Measurements from ENCODE around the gene NR1D2. TPM values are rescaled to one million over a fixed set of nuclear protein-coding genes. Genes with fewer than 3 reads are reported as not detected.
A peak's percentile ranks its signal among the peaks of the same experiment; 100 is the strongest.

NR1D2 gene
- total RNA-seq, 1 donor from 2014 or later = 35.5 TPM

DNA sequence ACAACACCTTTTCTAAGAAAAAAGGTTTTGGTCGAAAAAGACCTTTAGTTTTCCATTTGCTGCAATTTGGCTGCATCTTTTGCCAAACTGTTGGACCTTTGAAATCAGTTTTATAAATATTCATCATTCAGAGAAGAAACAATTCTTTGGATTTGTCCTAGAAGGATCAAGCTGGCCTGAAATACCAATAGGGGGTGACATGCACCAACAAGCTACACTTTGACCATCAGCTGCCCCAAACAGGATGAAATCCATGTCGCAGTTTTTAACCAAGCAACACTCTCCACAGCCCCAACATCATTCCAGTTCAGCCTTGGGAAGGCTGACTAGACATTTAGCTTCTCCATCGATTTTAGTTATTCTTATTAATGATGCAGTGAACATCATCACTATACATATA is 18.4 kb upstream of the NR1D2 start:
- no peak overlapping the region for H3K4me3 ChIP-seq (ENCODE audit: low read length in 3 of 3)

DNA sequence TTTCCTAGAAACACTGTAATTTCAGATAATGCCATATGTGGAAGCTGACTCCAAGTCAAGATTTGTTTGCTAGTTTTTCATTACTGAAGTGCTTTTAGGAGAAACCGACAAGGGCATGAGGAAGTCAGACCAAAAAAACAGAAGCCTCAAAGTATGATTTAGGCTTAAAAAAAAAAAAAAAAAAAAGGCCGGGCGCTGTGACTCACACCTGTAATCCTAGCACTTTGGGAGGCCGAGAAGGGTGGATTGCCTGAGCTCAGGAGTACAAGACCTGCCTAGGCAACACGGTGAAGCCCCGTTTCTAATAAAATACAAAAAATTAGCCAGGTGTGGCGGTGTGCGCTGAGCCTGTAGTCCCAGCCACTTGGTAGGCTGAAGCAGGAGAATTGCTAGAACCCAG is 16.6 kb upstream of the NR1D2 start:
- Histone ChIP-seq H3K27ac (ENCODE audit: low read depth, low read length) (no peak overlapping the region), H3K9me3 (ENCODE audit: control insufficient read depth in 3 of 3, low read length in 3 of 3) (no peaks in the 10 kb centered on the region), H3K36me3 (ENCODE audit: control insufficient read depth in 3 of 3, insufficient read depth in 3 of 3, low read length in 3 of 3) (no peaks in the 10 kb centered on the region), H3K4me1 (ENCODE audit: control insufficient read depth in 3 of 3, insufficient read depth in 3 of 3, low read length in 3 of 3) (no peaks in the 10 kb centered on the region), H3K9ac (ENCODE audit: low read depth in 1 of 3, low read length in 3 of 3) (no peak overlapping the region), H3K4me3 (ENCODE audit: low read length in 3 of 3) (no peak overlapping the region), H3K27me3 (ENCODE audit: control insufficient read depth in 3 of 3, insufficient read depth in 3 of 3, low read length in 3 of 3) (no peaks in the 10 kb centered on the region)

More for the DNA sequence above, 18.4 kb upstream of the NR1D2 start:
- no peak overlapping the region for H3K27ac ChIP-seq (ENCODE audit: low read depth, low read length)
- H3K9ac ChIP-seq (ENCODE audit: low read depth in 1 of 3, low read length in 3 of 3) = no peak overlapping the region
- H3K9me3 ChIP-seq (ENCODE audit: control insufficient read depth in 3 of 3, low read length in 3 of 3) = no peaks in the 10 kb centered on the region
- no peaks in the 10 kb centered on the region for H3K27me3 ChIP-seq (ENCODE audit: control insufficient read depth in 3 of 3, insufficient read depth in 3 of 3, low read length in 3 of 3)
- no peaks in the 10 kb centered on the region for H3K4me1 ChIP-seq (ENCODE audit: control insufficient read depth in 3 of 3, insufficient read depth in 3 of 3, low read length in 3 of 3)
- no peaks in the 10 kb centered on the region for H3K36me3 ChIP-seq (ENCODE audit: control insufficient read depth in 3 of 3, insufficient read depth in 3 of 3, low read length in 3 of 3)

DNA sequence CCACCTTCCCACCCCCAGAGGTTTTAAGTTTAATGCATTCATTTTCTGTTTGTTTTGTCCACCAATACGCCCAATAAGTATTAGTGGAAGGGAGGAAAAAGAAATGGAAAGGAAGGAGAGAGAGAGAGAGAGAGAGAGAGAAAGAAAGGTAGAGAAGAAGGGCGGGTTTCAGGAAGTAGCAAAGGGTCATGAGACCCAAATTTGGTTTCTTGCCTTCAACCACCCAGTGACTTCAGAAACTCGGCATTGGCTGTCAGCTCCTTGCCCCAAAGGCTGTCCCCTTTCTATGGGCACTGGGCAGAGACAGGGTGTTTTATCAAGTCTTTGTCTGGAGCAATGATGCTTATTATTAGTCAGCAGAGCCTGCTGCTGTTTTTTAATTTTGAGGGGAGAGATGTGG is 13.5 kb upstream of the NR1D2 start:
- no peaks in the 10 kb centered on the region for H3K4me1 ChIP-seq (ENCODE audit: control insufficient read depth in 3 of 3, insufficient read depth in 3 of 3, low read length in 3 of 3)
- H3K36me3 ChIP-seq (ENCODE audit: control insufficient read depth in 3 of 3, insufficient read depth in 3 of 3, low read length in 3 of 3) = no peaks in the 10 kb centered on the region
- no peaks in the 10 kb centered on the region for H3K9me3 ChIP-seq (ENCODE audit: control insufficient read depth in 3 of 3, low read length in 3 of 3)
- no peak overlapping the region for H3K27ac ChIP-seq (ENCODE audit: low read depth, low read length)
- no peaks in the 10 kb centered on the region for H3K27me3 ChIP-seq (ENCODE audit: control insufficient read depth in 3 of 3, insufficient read depth in 3 of 3, low read length in 3 of 3)
- H3K4me3 ChIP-seq (ENCODE audit: low read length in 3 of 3) = no peak overlapping the region
- H3K9ac ChIP-seq (ENCODE audit: low read depth in 1 of 3, low read length in 3 of 3) = no peak overlapping the region

DNA sequence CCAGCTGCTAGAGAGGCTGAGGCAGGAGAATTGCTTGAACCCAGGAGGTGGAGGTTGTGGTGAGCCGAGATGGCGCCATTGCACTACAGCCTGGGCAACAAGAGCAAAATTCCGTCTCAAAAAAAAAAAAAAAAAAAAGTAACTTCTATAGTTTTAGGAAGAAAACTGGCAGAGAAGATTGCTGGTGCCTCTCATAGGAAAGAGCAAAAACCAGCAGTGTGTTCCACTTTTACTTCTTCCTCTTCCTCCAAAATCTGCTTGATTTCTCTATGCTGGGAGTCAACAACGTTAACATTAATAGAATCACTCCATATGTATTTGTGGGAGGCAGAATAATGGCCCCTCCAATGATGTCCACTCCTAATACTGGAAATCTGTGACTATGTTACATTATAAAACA is 12.5 kb upstream of the NR1D2 start:
- H3K9ac ChIP-seq (ENCODE audit: low read depth in 1 of 3, low read length in 3 of 3) = no peak overlapping the region
- H3K36me3 ChIP-seq (ENCODE audit: control insufficient read depth in 3 of 3, insufficient read depth in 3 of 3, low read length in 3 of 3) = no peaks in the 10 kb centered on the region
- no peak overlapping the region for H3K27ac ChIP-seq (ENCODE audit: low read depth, low read length)
- no peak overlapping the region for H3K4me3 ChIP-seq (ENCODE audit: low read length in 3 of 3)
- no peaks in the 10 kb centered on the region for H3K27me3 ChIP-seq (ENCODE audit: control insufficient read depth in 3 of 3, insufficient read depth in 3 of 3, low read length in 3 of 3)
- no peaks in the 10 kb centered on the region for H3K9me3 ChIP-seq (ENCODE audit: control insufficient read depth in 3 of 3, low read length in 3 of 3)
- H3K4me1 ChIP-seq (ENCODE audit: control insufficient read depth in 3 of 3, insufficient read depth in 3 of 3, low read length in 3 of 3) = no peaks in the 10 kb centered on the region

DNA sequence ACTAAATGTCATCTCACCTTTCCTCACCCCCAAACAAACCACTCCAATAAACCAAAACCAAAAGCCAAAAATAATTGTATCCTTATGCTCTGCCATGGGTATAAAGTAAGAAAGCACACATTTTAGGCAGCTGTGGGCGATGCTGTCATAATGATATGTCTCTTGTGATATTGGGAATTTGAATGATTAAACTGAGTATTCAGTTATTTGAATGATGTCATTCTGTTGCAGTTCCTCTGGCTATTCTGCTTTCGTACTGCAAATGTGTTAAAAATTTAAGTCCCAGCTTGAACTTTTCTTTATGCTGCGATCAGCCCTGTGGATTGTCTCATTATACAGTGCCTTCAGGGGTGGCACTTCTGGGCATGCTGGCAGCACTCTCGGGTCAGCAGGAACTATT is 10.8 kb upstream of the NR1D2 start:
- no peak overlapping the region for H3K9ac ChIP-seq (ENCODE audit: low read depth in 1 of 3, low read length in 3 of 3)
- no peak overlapping the region for H3K4me3 ChIP-seq (ENCODE audit: low read length in 3 of 3)
- H3K9me3 ChIP-seq (ENCODE audit: control insufficient read depth in 3 of 3, low read length in 3 of 3) = peaks cover 0 to 2% (median 0%) of the 10 kb centered on the region in 3 donors
- no peaks in the 10 kb centered on the region for H3K4me1 ChIP-seq (ENCODE audit: control insufficient read depth in 3 of 3, insufficient read depth in 3 of 3, low read length in 3 of 3)
- no peaks in the 10 kb centered on the region for H3K36me3 ChIP-seq (ENCODE audit: control insufficient read depth in 3 of 3, insufficient read depth in 3 of 3, low read length in 3 of 3)
- no peak overlapping the region for H3K27ac ChIP-seq (ENCODE audit: low read depth, low read length)
- no peaks in the 10 kb centered on the region for H3K27me3 ChIP-seq (ENCODE audit: control insufficient read depth in 3 of 3, insufficient read depth in 3 of 3, low read length in 3 of 3)

DNA sequence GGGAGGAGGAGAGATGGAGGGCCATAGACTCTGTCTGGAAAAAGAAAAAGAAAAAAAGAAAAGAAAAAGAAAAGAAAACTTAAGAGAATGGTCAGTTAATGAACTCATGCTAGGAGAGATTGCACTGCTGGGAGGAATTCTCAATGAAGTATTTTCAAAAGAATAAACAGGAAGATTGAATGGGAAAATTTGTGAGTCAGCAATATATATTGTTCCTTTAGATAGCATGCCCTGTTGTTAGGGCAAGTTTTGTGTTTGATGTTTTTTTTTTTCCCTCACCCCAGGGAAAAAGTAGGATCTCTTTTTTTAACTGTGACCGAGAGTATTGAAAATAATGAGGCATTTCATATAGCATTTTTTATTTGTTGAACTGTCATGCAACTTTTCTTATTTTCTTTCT is 7.8 kb upstream of the NR1D2 start:
- H3K9ac ChIP-seq (ENCODE audit: low read depth in 1 of 3, low read length in 3 of 3) = no peak overlapping the region
- no peak overlapping the region for H3K27ac ChIP-seq (ENCODE audit: low read depth, low read length)

DNA sequence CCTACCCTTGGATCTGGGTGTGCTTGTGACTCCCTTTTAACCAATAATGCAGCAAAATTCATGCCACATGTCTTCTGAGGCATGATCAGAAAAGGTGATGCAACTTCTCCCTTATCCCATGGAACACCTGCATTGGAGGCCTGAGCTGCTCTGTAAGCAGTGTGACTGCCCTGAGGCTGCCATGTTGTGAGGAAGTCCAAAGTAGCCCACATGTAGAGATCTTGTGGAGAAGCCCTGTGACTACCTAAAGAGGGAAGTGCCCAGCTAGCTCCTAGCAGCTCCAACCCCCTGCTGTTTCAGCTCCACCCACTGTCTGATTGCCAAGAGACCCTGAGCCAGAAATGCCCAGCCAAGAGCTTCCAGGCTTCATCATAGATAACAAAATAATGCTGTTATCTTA is 6.4 kb upstream of the NR1D2 start:
- peaks cover 0 to 3% (median 0%) of the 10 kb centered on the region in 3 donors for H3K4me1 ChIP-seq (ENCODE audit: control insufficient read depth in 3 of 3, insufficient read depth in 3 of 3, low read length in 3 of 3)
- peaks cover 0 to 2% (median 0%) of the 10 kb centered on the region in 3 donors for H3K9me3 ChIP-seq (ENCODE audit: control insufficient read depth in 3 of 3, low read length in 3 of 3)
- H3K27me3 ChIP-seq (ENCODE audit: control insufficient read depth in 3 of 3, insufficient read depth in 3 of 3, low read length in 3 of 3) = no peaks in the 10 kb centered on the region
- H3K9ac ChIP-seq (ENCODE audit: low read depth in 1 of 3, low read length in 3 of 3) = no peak overlapping the region
- no peak overlapping the region for H3K4me3 ChIP-seq (ENCODE audit: low read length in 3 of 3)
- no peaks in the 10 kb centered on the region for H3K36me3 ChIP-seq (ENCODE audit: control insufficient read depth in 3 of 3, insufficient read depth in 3 of 3, low read length in 3 of 3)
- H3K27ac ChIP-seq (ENCODE audit: low read depth, low read length) = no peak overlapping the region

More for the DNA sequence above, 7.8 kb upstream of the NR1D2 start:
- Histone ChIP-seq H3K9me3 (ENCODE audit: control insufficient read depth in 3 of 3, low read length in 3 of 3) (peaks cover 0 to 2% (median 0%) of the 10 kb centered on the region in 3 donors), H3K36me3 (ENCODE audit: control insufficient read depth in 3 of 3, insufficient read depth in 3 of 3, low read length in 3 of 3) (no peaks in the 10 kb centered on the region), H3K4me1 (ENCODE audit: control insufficient read depth in 3 of 3, insufficient read depth in 3 of 3, low read length in 3 of 3) (no peaks in the 10 kb centered on the region), H3K4me3 (ENCODE audit: low read length in 3 of 3) (no peak overlapping the region), H3K27me3 (ENCODE audit: control insufficient read depth in 3 of 3, insufficient read depth in 3 of 3, low read length in 3 of 3) (no peaks in the 10 kb centered on the region)

DNA sequence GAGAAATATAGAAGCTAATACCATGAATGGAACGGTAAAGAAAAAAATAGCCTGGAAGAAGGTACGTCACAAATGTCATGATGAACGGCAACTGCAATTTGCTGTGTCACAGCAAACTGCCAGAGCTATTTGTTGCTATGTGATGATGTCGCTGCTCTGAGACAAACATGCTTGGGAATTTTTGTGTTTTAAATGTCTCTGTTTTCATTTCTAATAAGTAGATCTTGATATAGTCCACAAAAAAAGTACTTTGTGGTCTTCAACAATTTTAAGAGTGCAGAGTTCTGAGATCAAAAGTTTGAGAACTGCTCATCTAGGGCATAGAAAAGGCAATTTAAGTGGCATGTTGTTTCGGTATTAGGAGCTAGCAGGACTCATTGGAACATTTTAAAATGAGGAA is 4.3 kb upstream of the NR1D2 start:
- Histone ChIP-seq H3K27ac (ENCODE audit: low read depth, low read length) (peak overlapping the region; percentile 49), H3K27me3 (ENCODE audit: control insufficient read depth in 3 of 3, insufficient read depth in 3 of 3, low read length in 3 of 3) (no peaks in the 10 kb centered on the region), H3K4me3 (ENCODE audit: low read length in 3 of 3) (no peak overlapping the region), H3K4me1 (ENCODE audit: control insufficient read depth in 3 of 3, insufficient read depth in 3 of 3, low read length in 3 of 3) (peaks cover 5 to 10% (median 6%) of the 10 kb centered on the region in 3 donors), H3K9me3 (ENCODE audit: control insufficient read depth in 3 of 3, low read length in 3 of 3) (peaks cover 0 to 2% (median 0%) of the 10 kb centered on the region in 3 donors), H3K36me3 (ENCODE audit: control insufficient read depth in 3 of 3, insufficient read depth in 3 of 3, low read length in 3 of 3) (no peaks in the 10 kb centered on the region), H3K9ac (ENCODE audit: low read depth in 1 of 3, low read length in 3 of 3) (no peak overlapping the region)

DNA sequence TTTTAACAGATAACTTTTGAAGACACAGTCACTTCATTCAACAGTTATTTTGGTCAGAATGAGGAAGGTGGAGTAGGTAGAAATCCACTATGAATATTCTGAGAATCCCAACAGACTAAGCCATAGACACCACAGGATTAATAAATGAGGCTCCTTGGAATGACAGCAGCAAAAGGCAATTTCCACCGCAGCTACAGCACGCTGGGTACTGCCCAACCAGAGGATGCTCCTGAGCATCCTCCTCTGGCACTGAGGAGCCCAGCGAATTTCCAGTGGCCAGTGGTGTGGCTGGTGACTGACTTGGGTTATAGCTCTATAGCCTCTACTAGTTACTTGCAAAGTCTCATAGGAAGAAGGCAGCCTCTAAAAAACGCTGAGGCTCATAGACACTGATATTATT is 3.6 kb upstream of the NR1D2 start:
- Histone ChIP-seq H3K4me1 (ENCODE audit: control insufficient read depth in 3 of 3, insufficient read depth in 3 of 3, low read length in 3 of 3) (peaks cover 8 to 15% (median 10%) of the 10 kb centered on the region in 3 donors), H3K27ac (ENCODE audit: low read depth, low read length) (peak overlapping the region; percentile 49), H3K9ac (ENCODE audit: low read depth in 1 of 3, low read length in 3 of 3) (no peak overlapping the region), H3K9me3 (ENCODE audit: control insufficient read depth in 3 of 3, low read length in 3 of 3) (peaks cover 0 to 2% (median 0%) of the 10 kb centered on the region in 3 donors), H3K36me3 (ENCODE audit: control insufficient read depth in 3 of 3, insufficient read depth in 3 of 3, low read length in 3 of 3) (peaks cover 0 to 4% (median 2%) of the 10 kb centered on the region in 3 donors), H3K4me3 (ENCODE audit: low read length in 3 of 3) (no peak overlapping the region), H3K27me3 (ENCODE audit: control insufficient read depth in 3 of 3, insufficient read depth in 3 of 3, low read length in 3 of 3) (no peaks in the 10 kb centered on the region)

DNA sequence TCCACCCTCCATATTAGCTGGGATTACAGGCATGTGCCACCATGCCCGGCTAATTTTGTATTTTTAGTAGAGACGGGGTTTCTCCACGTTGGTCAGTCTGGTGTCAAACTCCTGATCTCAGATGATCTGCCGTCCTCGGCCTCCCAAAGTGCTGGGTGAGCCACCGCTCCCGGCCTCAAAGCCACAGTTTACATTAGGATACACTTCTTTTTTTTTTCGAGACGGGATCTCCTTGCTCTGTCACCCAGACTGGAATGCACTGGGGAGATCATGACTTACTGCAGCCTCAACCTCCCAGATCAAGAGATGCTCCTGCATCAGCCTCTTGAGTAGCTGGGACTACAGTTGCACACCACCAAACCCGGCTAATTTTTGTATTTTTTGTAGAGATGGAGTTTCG is 2.5 kb upstream of the NR1D2 start:
- Histone ChIP-seq H3K4me3 (ENCODE audit: low read length in 3 of 3) (no peak overlapping the region), H3K36me3 (ENCODE audit: control insufficient read depth in 3 of 3, insufficient read depth in 3 of 3, low read length in 3 of 3) (peaks cover 0 to 5% (median 2%) of the 10 kb centered on the region in 3 donors), H3K9ac (ENCODE audit: low read depth in 1 of 3, low read length in 3 of 3) (no peak overlapping the region), H3K27ac (ENCODE audit: low read depth, low read length) (no peak overlapping the region), H3K27me3 (ENCODE audit: control insufficient read depth in 3 of 3, insufficient read depth in 3 of 3, low read length in 3 of 3) (no peaks in the 10 kb centered on the region), H3K9me3 (ENCODE audit: control insufficient read depth in 3 of 3, low read length in 3 of 3) (peaks cover 0 to 2% (median 0%) of the 10 kb centered on the region in 3 donors), H3K4me1 (ENCODE audit: control insufficient read depth in 3 of 3, insufficient read depth in 3 of 3, low read length in 3 of 3) (peaks cover 19 to 25% (median 20%) of the 10 kb centered on the region in 3 donors)

All from skeletal muscle tissue (tissue), 4 donors.